HEK293T (cell line): Measurements from ENCODE around the gene MORN1.
"Not testable (repeated sequence)": the region's sequence is repeated elsewhere in the genome, so short reads cannot be mapped to it uniquely, and the experiment has no call there.

Experiments used
- ARNT ChIP-seq: fragments of 450-650 bp; IDR thresholded peaks from 2 replicates; pipeline ENCODE4 v1.6.1; 2017; ENCODE audit warnings: mild to moderate bottlenecking
- TARDBP ChIP-seq: fragments of 450-650 bp; IDR thresholded peaks from 2 replicates; pipeline ENCODE4 v1.6.1; 2016

DNA sequence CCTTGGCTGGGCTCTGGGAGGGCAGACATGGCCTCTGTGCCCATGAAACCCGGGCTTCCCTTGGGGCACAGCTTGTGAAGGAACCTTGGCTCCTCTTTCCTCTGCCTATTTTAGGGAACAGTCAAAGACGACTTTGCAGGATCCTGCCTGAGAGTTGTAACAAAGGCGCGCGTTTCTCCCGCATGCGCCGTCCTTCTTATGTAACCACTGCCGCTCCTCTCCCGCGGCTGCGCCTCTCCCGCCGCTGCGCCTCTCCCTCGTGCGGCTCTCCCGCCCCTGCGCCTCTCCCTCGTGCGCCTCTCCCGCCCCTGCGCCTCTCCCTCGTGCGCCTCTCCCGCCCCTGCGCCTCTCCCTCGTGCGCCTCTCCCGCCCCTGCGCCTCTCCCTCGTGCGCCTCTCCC is 59.8 kb downstream of the MORN1 start:
- TF ChIP-seq ARNT, TARDBP: not testable (repeated sequence)
